HG02870 (cell line): Measurements from ENCODE around the gene GRID2.

Source experiments
- ATAC-seq: cut with Tn5 transposase; IDR thresholded peaks from one replicate; pipeline ENCODE4 v1.9.1; 2021; ENCODE audit warnings: mild to moderate bottlenecking, moderate library complexity; ENCODE audit not compliant: unreplicated experiment

Gene GRID2

GRCh38 chr4:92952426-92952825, 648.7 kb downstream of the GRID2 start:
- no peak for ATAC-seq

DNA sequence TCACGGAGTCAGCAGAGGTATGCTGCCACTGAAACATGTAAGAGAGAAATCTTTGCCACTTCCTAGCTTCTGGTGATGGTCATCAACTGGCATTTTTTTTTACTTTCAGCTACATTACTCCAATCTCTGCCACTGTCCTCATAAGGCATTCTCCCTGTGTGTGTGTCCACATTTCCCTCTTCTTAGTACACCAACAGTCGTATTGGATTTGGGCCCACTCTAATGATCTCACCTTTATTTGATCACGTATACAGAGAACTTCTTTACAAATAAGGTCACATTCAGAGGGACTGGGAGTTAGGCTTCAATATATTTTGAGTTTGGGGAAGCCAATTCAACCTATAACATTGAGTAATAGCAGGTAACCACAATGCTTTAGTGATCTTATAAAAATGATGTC, 649.1 kb downstream of the GRID2 start:
- no peak for ATAC-seq

- no peak for ATAC-seq
These were observed 649.7 kb downstream of the GRID2 start for GRCh38 chr4:92953462-92953861.

- no peak for ATAC-seq
These were observed 658.1 kb downstream of the GRID2 start for GRCh38 chr4:92961881-92962280.

DNA sequence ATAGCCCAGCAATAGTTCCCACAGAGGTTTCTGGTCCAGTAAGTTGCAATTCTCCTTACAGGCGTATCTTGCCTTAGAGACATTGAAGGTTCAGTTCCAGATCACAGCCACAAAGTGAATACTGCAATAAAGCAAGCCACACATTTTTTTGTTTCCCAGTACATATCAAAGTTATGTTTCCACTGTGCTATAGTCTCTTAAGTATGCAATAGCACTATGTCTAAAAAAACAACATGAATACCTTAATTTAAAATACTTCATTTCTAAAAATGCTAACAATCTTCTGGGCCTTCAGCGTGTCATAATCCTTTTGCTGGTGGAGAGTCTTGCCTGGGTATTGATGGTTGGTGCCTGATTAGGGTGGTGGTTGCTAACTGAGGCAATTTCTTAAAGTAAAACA, 659.1 kb downstream of the GRID2 start:
- ATAC-seq: no peak

DNA sequence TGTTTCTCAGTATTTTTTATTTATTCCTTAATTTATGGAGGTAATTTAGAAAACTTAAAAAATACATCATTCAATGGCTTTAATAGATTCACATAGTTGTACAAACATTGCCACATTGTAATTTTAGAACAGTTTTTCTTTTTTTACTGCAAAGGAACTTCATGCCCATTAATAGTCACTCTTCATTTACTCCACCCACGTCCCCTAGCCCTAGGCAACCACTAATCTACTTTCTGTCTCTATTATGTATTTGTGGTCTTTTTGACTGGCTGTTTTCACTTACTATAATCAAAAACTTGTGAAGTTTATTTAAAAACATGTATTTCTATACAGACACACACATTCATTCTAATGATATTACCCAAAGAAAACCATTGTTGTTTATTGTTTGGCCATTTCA, 664.8 kb downstream of the GRID2 start:
- no peak for ATAC-seq

DNA sequence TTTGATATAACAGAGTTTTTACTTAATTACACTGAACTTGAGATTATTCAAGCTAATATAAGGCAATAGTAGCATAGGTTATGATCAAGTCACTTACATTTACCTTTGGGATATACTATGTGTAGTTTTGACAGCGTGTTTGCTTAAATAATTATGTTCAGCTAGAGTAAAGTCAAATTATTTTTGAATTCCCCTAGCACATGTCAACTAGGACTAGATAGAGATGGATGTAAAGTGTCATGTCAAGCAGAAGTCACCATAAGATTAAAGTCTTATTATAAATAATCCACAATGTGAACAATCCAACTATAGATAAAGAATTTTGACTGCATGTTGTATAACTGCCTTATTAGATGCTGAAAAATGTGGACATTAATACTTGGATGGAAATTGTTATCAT, 665.2 kb downstream of the GRID2 start:
- no peak for ATAC-seq

DNA sequence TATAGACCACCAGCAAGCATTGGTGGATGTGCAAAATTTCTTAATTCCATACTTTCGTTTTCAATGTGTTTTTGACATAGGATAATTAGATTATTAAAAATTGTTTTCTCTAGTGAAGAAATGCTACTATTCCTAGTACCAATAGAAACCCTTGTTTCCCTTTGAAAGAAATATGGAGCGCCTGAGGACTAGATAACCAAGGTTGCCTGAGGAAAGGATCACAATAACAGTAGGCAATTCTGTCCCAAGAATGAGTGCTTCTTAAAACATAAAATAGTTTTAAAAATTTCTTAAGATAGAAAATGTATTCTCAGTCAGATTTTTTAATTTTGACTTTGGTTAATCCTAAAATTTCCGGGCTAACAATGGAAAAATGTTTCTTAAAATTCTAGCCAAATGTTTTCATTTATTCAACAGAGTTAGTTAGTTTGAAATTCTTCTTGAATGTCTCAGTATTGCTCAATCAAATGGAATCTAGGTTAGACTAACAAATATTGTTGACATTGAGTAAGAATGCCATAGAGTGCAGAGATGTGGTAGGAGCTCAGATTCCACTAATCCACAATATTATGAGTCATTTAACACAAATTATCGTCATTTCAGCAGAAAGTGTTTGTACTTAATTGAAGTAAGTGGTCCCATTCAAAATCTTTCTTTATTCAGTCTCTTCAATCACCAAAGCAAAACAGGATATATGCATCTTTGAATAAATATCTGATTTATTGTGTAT, 666.0 kb downstream of the GRID2 start:
- no peak for ATAC-seq

- no peak for ATAC-seq
These were observed 667.2 kb downstream of the GRID2 start for GRCh38 chr4:92970996-92971395.

DNA sequence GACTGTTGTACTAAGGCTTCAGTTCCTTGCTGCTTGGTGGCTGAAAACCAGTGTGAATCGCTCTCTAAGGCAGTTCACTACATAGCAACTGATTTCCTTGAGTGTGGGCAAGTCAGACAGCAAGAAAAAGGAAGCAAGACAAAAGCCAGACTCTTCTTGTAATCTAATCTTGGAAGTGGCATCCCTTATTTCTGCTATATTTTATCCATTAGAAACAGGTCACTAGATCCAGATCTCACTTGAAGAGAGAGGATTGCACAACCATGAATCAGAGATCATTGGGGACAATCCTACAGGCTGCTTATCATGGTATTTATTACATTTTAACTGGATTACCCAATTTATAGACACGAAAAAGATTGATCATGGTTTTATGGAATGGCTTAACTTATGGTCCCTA, 684.5 kb downstream of the GRID2 start:
- no peak for ATAC-seq

- no peak for ATAC-seq
These were observed 689.0 kb downstream of the GRID2 start for GRCh38 chr4:92992758-92993157.

DNA sequence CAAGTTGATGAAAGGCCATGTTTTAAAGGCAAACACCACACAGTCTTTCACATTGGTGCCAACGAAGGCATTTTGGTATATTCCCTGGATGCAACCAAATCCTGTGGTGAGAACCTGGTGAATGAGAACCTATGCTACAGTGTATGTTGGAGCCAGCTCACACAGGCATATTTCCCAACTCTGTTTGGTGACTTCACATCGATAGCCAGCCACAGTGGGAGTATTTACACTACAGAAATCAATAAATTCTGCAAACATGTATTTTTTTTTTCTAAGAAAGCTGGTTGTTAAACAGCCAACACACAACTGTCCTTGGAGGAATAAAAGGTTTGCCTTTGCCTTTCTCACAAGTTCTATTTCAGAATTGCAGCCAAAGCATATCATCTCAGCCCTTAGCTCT, 691.0 kb downstream of the GRID2 start:
- no peak for ATAC-seq

DNA sequence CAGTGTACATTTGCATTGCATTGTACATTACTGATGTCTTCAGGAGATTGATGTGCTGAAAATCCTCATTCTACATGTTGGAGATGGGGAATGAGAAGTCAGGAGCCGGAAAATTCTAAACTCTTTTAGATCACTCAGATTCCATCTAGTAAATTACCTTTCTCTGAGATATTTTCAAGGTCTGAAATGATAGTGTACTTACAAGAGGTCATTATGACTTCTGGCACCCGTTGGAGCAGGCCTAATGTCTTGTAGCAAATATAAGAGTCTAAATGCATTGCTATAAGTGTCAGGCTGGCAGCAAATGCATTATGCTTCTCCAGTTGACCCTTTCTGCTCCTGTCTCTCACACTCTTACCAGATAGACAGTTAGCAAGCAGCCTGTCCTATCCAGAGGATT, 692.8 kb downstream of the GRID2 start:
- ATAC-seq: no peak

DNA sequence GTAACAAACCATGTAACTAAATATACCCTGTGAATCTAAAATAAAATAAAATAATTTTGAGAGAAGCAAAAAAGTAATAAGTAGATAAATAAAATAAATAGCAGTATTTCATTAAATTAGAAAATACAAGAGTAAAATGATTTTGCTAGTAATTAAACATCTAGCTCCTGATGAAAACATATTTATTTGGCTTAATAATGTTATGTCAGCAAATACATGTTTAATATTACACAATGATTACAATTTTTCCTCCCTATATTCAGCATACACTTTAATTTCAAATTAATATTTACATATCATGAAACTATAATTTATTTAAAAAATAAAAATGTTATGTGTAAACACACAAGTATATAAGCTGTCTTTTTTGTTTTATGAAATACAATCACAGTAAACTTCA, 697.1 kb downstream of the GRID2 start:
- ATAC-seq: no peak

DNA sequence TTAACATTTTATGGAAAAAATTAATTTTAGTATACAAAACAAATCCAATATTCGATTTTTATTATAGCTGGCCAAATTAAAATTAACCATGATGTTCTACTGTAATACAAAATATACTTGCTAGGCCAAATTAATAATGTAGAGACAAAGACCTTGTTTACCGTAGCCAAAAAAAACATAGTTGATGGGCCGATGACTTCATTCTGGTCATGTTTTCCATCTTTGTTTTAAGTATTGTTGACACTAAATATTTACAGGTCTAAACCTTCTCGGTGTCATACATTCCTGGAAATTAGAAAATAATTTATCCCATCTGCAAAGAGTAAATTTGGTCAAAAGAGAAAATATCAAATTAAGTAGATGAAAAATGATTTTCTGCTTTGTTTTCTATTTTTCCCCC, 698.5 kb downstream of the GRID2 start:
- no peak for ATAC-seq

- no peak for ATAC-seq
These were observed 712.6 kb downstream of the GRID2 start for GRCh38 chr4:93016350-93016749.

DNA sequence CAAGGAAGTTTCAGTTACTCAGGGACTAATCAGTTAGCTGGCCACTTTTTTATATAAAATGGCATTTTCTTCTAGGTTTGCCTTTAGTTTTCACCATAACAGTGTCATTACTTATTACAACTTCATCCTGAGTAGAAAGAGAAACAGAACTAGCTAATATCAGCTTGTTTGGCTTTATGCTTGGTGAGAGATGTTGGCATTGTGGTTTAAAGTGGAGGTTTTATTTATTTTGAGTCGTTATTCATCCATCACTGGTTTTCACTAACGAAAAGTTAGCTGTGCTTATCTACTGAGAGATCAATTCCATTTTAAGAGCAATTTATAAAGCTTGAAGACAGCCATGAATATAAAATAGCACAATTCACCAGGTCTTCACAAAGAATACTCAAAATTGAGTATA, 714.5 kb downstream of the GRID2 start:
- no peak for ATAC-seq

GRCh38 chr4:93018806-93019205, 715.0 kb downstream of the GRID2 start:
- no peak for ATAC-seq

DNA sequence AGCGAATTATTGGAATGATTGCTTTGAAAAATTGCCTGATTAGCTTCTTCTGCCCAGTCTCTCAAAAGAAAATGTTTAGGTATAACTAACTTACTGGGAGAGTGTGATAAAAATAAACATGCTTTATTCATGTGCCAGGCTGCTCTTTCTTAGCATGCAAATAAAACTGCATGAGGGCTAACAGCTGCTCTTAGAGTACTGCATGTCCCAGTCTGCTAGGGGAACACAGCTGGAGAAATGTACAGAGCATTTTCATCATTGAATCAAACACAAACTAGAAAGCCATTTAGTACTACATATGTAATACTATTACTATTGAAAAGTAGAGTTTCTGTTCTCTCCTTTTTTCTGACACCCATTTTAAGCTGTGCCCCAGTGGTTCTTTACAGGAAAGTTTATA, 726.0 kb downstream of the GRID2 start:
- ATAC-seq: no peak

- ATAC-seq: no peak
These were observed 726.9 kb downstream of the GRID2 start for GRCh38 chr4:93030670-93031069.

- no peak for ATAC-seq
These were observed 727.8 kb downstream of the GRID2 start for GRCh38 chr4:93031431-93032098.

DNA sequence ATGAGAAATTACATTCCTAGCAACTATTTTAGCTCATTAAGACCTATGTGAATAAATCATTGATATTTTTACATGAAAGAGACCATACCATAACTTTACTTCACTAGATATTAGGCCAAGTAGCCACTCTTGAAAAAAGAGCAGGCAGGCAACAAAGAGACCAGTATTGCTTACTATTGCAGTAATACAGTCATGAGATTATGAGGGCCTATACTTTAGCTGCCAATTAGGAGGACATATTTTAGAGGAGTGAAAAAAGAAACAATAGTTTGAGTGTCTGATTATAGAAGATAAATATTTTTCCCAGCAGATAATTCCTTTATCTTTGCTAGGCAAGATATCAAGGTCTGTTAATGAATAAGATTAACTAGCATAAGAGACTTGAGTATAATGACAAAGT, 739.0 kb downstream of the GRID2 start:
- ATAC-seq: no peak

DNA sequence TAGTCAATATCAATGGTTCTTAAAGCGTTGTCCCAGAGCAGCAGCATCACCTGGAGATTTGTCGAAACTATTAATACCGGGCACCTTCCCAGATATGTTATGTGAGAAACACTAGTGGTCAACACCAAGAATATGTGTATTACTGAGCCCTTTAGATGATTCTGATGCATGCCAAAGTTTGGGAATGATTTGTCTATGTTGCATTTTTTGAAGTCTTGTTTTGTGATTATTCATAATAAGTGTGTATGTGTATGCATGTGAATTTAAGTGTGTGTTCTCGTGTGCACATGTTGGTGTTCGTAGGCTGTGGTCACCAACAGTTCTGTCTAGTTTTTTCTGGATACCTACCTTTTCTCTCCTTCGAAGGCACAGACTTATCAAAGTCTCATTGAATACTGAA, 749.4 kb downstream of the GRID2 start:
- ATAC-seq: no peak
